ENCODE results near the gene RAMP3.
"Not testable (repeated sequence)": the region's sequence is repeated elsewhere in the genome, so short reads cannot be mapped to it uniquely, and the experiment has no call there.

- not testable (repeated sequence) for TF ChIP-seq EZH2 (IDR thresholded peaks at IDR 0.05; ENCODE audit: low read length, missing control alignments); CTCF (conservative IDR thresholded peaks at IDR 0.05 in 1 of 2, IDR thresholded peaks at IDR 0.05 in 1 of 2; ENCODE audit: low read depth in 1 of 2, low read length in 2 of 2)
Measured at GRCh38 chr7:45153861-45154260, 3.7 kb upstream of the RAMP3 start.

Data from fibroblast of lung (primary cell).